B cell (primary cell): Measurements from ENCODE around the gene AURKA. TPM values are rescaled to one million over a fixed set of nuclear protein-coding genes. Genes with fewer than 3 reads are reported as not detected.

ENCODE experiments used
- ATAC-seq: fragments of 200-7000 bp; cut with Tn5 transposase; one replicate; pipeline ENCODE4 v1.10.0; 2021; ENCODE audit warnings: low read depth, mild to moderate bottlenecking, moderate number of reproducible peaks, moderate library complexity
- CTCF ChIA-PET: fragments of 350-600 bp; sonication (Branson Sonifier 250); formaldehyde crosslinking; loops from one replicate; lab custom pipeline; 2021; ENCODE audit warnings: antibody characterized with exemption, inconsistent platforms; lab: Charles Lee
- POLR2A ChIA-PET: fragments of 350-600 bp; sonication (Branson Sonifier 250); formaldehyde crosslinking; loops from one replicate; lab custom pipeline; 2021; ENCODE audit warnings: antibody characterized with exemption; lab: Charles Lee
- DNase-seq: peaks from one replicate; pipeline ENCODE4 v3.0.0; 2013
- H2AFZ ChIP-seq: 2 replicates; pipeline ENCODE4 v1.6.1; 2012; ENCODE audit warnings: mild to moderate bottlenecking, low read depth, low read length; ENCODE audit not compliant: insufficient read depth, poor library complexity, severe bottlenecking
- H3K27ac ChIP-seq, 2 donors: 1 replicate in 1 of 2; 2 replicates in 1 of 2; pipeline ENCODE4 v1.5.1; 2012 to 2013; ENCODE audit warnings: low read length in 2 of 2, mild to moderate bottlenecking in 2 of 2, moderate library complexity in 1 of 2
- H3K27me3 ChIP-seq, 4 experiments: fragments of 200-600 bp in 1 of 4; sonication (generic) in 1 of 4; replicated peaks in 1 of 4; 1 replicate in 2 of 4; 2 replicates in 2 of 4; pipeline versions ENCODE4 v1.6.1 to v1.7.0; 2013 to 2016; ENCODE audit warnings: low read length in 3 of 4, mild to moderate bottlenecking in 2 of 4, mixed read lengths in 1 of 4, moderate library complexity in 1 of 4; ENCODE audit not compliant: insufficient read depth in 4 of 4, control insufficient read depth in 3 of 4; ENCODE audit errors: control extremely low read depth in 1 of 4
- H3K36me3 ChIP-seq, 2 experiments: replicated peaks in 1 of 2; 1 replicate in 1 of 2; 2 replicates in 1 of 2; pipeline versions ENCODE4 v1.6.1 to v1.7.1; 2013; ENCODE audit warnings: low read length in 1 of 2; ENCODE audit not compliant: insufficient read depth in 2 of 2, control insufficient read depth in 1 of 2; ENCODE audit errors: control extremely low read depth in 1 of 2, extremely low read depth in 1 of 2
- H3K4me1 ChIP-seq, 2 donors: fragments of 200-600 bp in 1 of 2; sonication (generic) in 1 of 2; 1 replicate in 1 of 2; 2 replicates in 1 of 2; pipeline versions ENCODE4 v1.5.1 to v1.6.1; 2013 to 2017; ENCODE audit warnings: low read length in 2 of 2; ENCODE audit not compliant: control insufficient read depth in 2 of 2, insufficient read depth in 2 of 2
- H3K4me2 ChIP-seq: replicated peaks from 2 replicates; pipeline ENCODE3; 2012; ENCODE audit warnings: mild to moderate bottlenecking, low read depth, low read length; ENCODE audit not compliant: poor library complexity, severe bottlenecking
- H3K4me3 ChIP-seq, 5 experiments: fragments of 200-600 bp in 1 of 5; sonication (generic) in 1 of 5; 1 replicate in 3 of 5; 2 replicates in 2 of 5; pipeline versions ENCODE4 v1.5.1 to v1.7.0; 2011 to 2016; ENCODE audit warnings: low read length in 4 of 5, mild to moderate bottlenecking in 4 of 5, low read depth in 2 of 5, control low read depth in 1 of 5, moderate library complexity in 1 of 5; ENCODE audit not compliant: insufficient read depth in 1 of 5; ENCODE audit errors: control extremely low read depth in 1 of 5, extremely low read depth in 1 of 5
- H3K79me2 ChIP-seq: fragments of 200-600 bp; sonication (generic); one replicate; pipeline ENCODE4 v1.6.0; 2016; ENCODE audit warnings: low read length; ENCODE audit not compliant: control insufficient read depth, insufficient read depth
- H3K9ac ChIP-seq: fragments of 200-600 bp; sonication (generic); 2 replicates; pipeline ENCODE4 v1.6.1; 2017; ENCODE audit warnings: mild to moderate bottlenecking, low read length, moderate library complexity
- H3K9me3 ChIP-seq, 3 donors: one replicate each; pipeline versions ENCODE4 v1.6.1 to v1.7.1; 2013; ENCODE audit warnings: low read length in 2 of 3; ENCODE audit not compliant: control insufficient read depth in 2 of 3, insufficient read depth in 1 of 3; ENCODE audit errors: control extremely low read depth in 1 of 3
- H4K20me1 ChIP-seq: 2 replicates; pipeline ENCODE4 v1.6.0; 2012; ENCODE audit warnings: mild to moderate bottlenecking, low read length; ENCODE audit not compliant: insufficient read depth, control insufficient read depth, poor library complexity, severe bottlenecking
- H3K27ac Mint-ChIP-seq: one replicate; pipeline ENCODE4 v1.8.0; 2021; ENCODE audit warnings: mixed read lengths
- H3K27me3 Mint-ChIP-seq: one replicate; pipeline ENCODE4 v1.8.0; 2021; ENCODE audit warnings: mixed read lengths
- H3K4me1 Mint-ChIP-seq: one replicate; pipeline ENCODE4 v1.8.0; 2021; ENCODE audit warnings: mixed read lengths
- H3K4me3 Mint-ChIP-seq: one replicate; pipeline ENCODE4 v1.8.0; 2021; ENCODE audit warnings: mixed read lengths
- H3K9me3 Mint-ChIP-seq: one replicate; pipeline ENCODE4 v1.8.0; 2022; ENCODE audit warnings: mixed read lengths; ENCODE audit not compliant: insufficient read depth
- EZH2 ChIP-seq: IDR thresholded peaks from 2 replicates; pipeline ENCODE4 v1.6.1; 2012; ENCODE audit warnings: borderline replicate concordance, low read depth, mild to moderate bottlenecking, moderate library complexity, low read length; ENCODE audit not compliant: insufficient read depth, poor library complexity, severe bottlenecking
- WGBS: methylation state at CpG from one replicate; pipeline ENCODE4 v1.1.5; 2013; ENCODE audit warnings: missing lambda C conversion rate; ENCODE audit not compliant: insufficient coverage; 5-methylcytosine and 5-hydroxymethylcytosine counted together
- intact Hi-C: fragments of 100-400 bp; cut with micrococcal nuclease; formaldehyde crosslinking; loops from one replicate; pipeline ENCODE4 v1.10.0; 2022
- polyA plus RNA-seq: library from polyadenylated mRNA; depleted of rRNA; stranded (reverse); fragments of >200 nt; gene quantifications from 2 replicates; pipeline ENCODE4 v1.2.3, GENCODE V29; 2012
- total RNA-seq, 2 donors: library from RNA; stranded (reverse); fragments of 120-200 nt in 1 of 2; gene quantifications; 1 replicate in 1 of 2; 2 replicates in 1 of 2; pipeline versions ENCODE4 v1.2.3 to v1.2.4, GENCODE V29; 2013 to 2022
- TF ChIP-seq, protein P1 (sequence below): fragments of 200-600 bp; IDR thresholded peaks from one replicate; pipeline ENCODE4 v1.8.0; 2022; ENCODE audit warnings: antibody characterized with exemption, mild to moderate bottlenecking

The AURKA gene
- total and polyA plus RNA-seq, 2 donors (not counting 1 experiment from before 2014, with no cell fraction given): 0.86 to 3.9 TPM

DNA sequence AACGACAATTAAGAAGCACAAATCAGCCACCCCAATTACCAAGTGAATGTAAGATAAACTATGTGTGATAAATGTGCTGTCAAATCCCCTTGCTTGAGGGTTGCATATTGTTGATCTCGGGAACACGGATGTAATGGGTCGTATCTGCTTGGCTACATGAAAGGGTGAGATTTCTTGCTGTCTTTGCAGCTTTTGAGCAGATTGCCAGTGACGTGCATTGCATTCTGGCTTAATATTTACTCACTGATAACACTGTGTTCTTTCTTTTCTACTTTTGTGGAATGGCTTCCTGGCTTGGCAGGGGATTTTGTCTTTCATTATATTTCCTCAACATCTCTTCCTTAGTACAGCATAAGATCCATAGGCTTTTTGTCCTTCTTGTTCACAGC is 43.7 kb downstream of the AURKA start:
- 60% methylated on average over 1 of the region's 5 CpGs for WGBS
- Histone ChIP-seq H3K4me2 (no peak overlapping the region), H3K9me3 (no peaks in the 10 kb centered on the region), H3K4me3 (no peak overlapping the region), H3K4me1 (no peaks in the 10 kb centered on the region), H3K27ac (no peak overlapping the region), H3K9ac (no peak overlapping the region), H3K27me3 (peaks cover 0 to 31% (median 12%) of the 10 kb centered on the region in 4 experiments), H4K20me1 (no peaks in the 10 kb centered on the region), H3K36me3 (no peaks in the 10 kb centered on the region), H2AFZ (no peak overlapping the region), H3K79me2 (no peaks in the 10 kb centered on the region)
- ChIA-PET POLR2A (no interaction called here), CTCF (no interaction called here)
- no peak for TF ChIP-seq EZH2
- TF ChIP-seq, protein P1, sequence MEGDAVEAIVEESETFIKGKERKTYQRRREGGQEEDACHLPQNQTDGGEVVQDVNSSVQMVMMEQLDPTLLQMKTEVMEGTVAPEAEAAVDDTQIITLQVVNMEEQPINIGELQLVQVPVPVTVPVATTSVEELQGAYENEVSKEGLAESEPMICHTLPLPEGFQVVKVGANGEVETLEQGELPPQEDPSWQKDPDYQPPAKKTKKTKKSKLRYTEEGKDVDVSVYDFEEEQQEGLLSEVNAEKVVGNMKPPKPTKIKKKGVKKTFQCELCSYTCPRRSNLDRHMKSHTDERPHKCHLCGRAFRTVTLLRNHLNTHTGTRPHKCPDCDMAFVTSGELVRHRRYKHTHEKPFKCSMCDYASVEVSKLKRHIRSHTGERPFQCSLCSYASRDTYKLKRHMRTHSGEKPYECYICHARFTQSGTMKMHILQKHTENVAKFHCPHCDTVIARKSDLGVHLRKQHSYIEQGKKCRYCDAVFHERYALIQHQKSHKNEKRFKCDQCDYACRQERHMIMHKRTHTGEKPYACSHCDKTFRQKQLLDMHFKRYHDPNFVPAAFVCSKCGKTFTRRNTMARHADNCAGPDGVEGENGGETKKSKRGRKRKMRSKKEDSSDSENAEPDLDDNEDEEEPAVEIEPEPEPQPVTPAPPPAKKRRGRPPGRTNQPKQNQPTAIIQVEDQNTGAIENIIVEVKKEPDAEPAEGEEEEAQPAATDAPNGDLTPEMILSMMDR: no peak
- DNase-seq (no peak), ATAC-seq (no peak)
- no peak overlapping the region for H3K27ac Mint-ChIP-seq
- H3K9me3 Mint-ChIP-seq: no peaks in the 10 kb centered on the region
- intact Hi-C loops: no loop called here
- no peak overlapping the region for H3K4me3 Mint-ChIP-seq
- peaks cover 63% of the 10 kb centered on the region for H3K27me3 Mint-ChIP-seq
- H3K4me1 Mint-ChIP-seq: peaks cover 1% of the 10 kb centered on the region

DNA sequence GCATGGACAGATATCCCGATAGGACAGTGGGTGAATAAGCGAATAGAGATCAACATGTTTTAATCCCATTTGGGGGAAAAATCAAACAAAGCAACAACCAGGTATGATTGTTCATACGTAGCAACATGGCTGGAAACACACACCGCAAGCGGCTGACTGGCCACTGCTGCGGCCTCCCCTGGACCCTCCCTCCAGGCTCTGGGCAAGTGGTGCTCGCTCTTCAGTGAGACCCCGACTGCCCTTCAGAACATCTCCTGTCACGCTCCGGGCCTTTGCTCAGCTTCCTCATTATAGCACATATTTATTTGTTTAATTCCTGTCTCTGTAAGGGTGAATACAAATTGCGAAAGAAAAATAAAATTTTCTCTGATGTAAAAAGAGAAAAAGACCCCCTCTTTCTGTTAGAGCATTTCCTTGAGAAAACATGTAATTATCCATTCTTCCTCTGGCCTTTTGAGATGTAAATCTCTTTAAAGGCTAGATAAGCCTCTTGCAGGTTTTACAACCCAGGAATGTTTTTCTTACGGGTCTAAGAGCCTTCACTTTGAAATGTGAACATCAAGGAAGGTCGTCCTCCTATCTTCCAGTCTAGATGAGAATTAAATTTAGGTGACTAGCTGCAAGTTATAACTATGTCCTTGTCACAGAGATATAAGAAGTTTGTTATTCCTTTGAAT is 44.2 kb downstream of the AURKA start:
- Mint-ChIP-seq H3K27ac (no peak overlapping the region), H3K27me3 (peaks cover 67% of the 10 kb centered on the region), H3K4me1 (peaks cover 5% of the 10 kb centered on the region), H3K4me3 (no peak overlapping the region), H3K9me3 (no peaks in the 10 kb centered on the region)
- no peak for DNase-seq
- POLR2A ChIA-PET: no interaction called here
- H3K9me3 ChIP-seq: no peaks in the 10 kb centered on the region
- ATAC-seq: no peak
- H3K79me2 ChIP-seq: no peaks in the 10 kb centered on the region
- no peak overlapping the region for H3K9ac ChIP-seq
- CTCF ChIA-PET: no interaction called here
- peaks cover 0 to 35% (median 13%) of the 10 kb centered on the region in 4 experiments for H3K27me3 ChIP-seq
- H3K4me2 ChIP-seq: no peak overlapping the region
- H4K20me1 ChIP-seq: no peaks in the 10 kb centered on the region
- H2AFZ ChIP-seq: no peak overlapping the region
- H3K4me3 ChIP-seq: no peak overlapping the region
- H3K4me1 ChIP-seq: no peaks in the 10 kb centered on the region
- no peaks in the 10 kb centered on the region for H3K36me3 ChIP-seq
- TF ChIP-seq, protein P1: no peak
- no peak overlapping the region for H3K27ac ChIP-seq
- WGBS: 78% methylated on average over 6 of the region's 13 CpGs
- intact Hi-C loops: no loop called here
